CD14-positive monocyte (primary cell): ENCODE measurements around the gene ELOA. TPM values are rescaled to one million over a fixed set of nuclear protein-coding genes. Genes with fewer than 3 reads are reported as not detected.
A peak's percentile ranks its signal among the peaks of the same experiment; 100 is the strongest.

Source experiments
- DNase-seq, 3 donors: peaks; one replicate each; pipeline ENCODE4 v3.0.0-alpha.2; 2011 to 2022
- H2AFZ ChIP-seq: 2 replicates; pipeline ENCODE4 v1.6.0; 2012; ENCODE audit warnings: mild to moderate bottlenecking, low read depth, low read length, inconsistent platforms; ENCODE audit not compliant: insufficient read depth, poor library complexity, severe bottlenecking
- H3K27ac ChIP-seq, 2 donors: 1 replicate in 1 of 2; 2 replicates in 1 of 2; pipeline ENCODE4 v1.5.1; 2012 to 2013; ENCODE audit warnings: low read length in 2 of 2, control low read depth in 1 of 2, inconsistent platforms in 1 of 2, low read depth in 1 of 2, mild to moderate bottlenecking in 1 of 2
- H3K27me3 ChIP-seq, 2 donors: one replicate each; pipeline versions ENCODE4 v1.6.0 to v1.6.1; 2011 to 2013; ENCODE audit warnings: low read length in 2 of 2; ENCODE audit not compliant: control insufficient read depth in 2 of 2, insufficient read depth in 2 of 2
- H3K36me3 ChIP-seq, 2 donors: replicated peaks in 1 of 2; 1 replicate in 1 of 2; 2 replicates in 1 of 2; pipeline versions ENCODE4 v1.5.1 to v1.6.1; 2012 to 2013; ENCODE audit warnings: low read length in 2 of 2, control low read depth in 1 of 2, inconsistent platforms in 1 of 2, mild to moderate bottlenecking in 1 of 2; ENCODE audit not compliant: insufficient read depth in 2 of 2, control insufficient read depth in 1 of 2
- H3K4me1 ChIP-seq, 2 donors: 1 replicate in 1 of 2; 2 replicates in 1 of 2; pipeline versions ENCODE4 v1.5.1 to v1.6.1; 2012 to 2013; ENCODE audit warnings: low read length in 2 of 2, control low read depth in 1 of 2, inconsistent platforms in 1 of 2, mild to moderate bottlenecking in 1 of 2, moderate library complexity in 1 of 2; ENCODE audit not compliant: insufficient read depth in 2 of 2, control insufficient read depth in 1 of 2
- H3K4me2 ChIP-seq: replicated peaks from 2 replicates; pipeline ENCODE3; 2012; ENCODE audit warnings: low read length, moderate library complexity, mild to moderate bottlenecking; ENCODE audit not compliant: poor library complexity, severe bottlenecking; ENCODE audit errors: extremely low read depth
- H3K4me3 ChIP-seq, 3 experiments: fragments of 200-600 bp in 1 of 3; sonication (generic) in 1 of 3; replicated peaks in 1 of 3; 1 replicate in 2 of 3; 2 replicates in 1 of 3; pipeline ENCODE4 v1.5.1; 2011 to 2013; ENCODE audit warnings: low read length in 3 of 3, mild to moderate bottlenecking in 3 of 3, control low read depth in 2 of 3, low read depth in 2 of 3, inconsistent platforms in 1 of 3, moderate library complexity in 1 of 3
- H3K79me2 ChIP-seq: 2 replicates; pipeline ENCODE4 v1.6.0; 2012; ENCODE audit warnings: mild to moderate bottlenecking, control low read depth, inconsistent platforms, low read length, moderate library complexity; ENCODE audit not compliant: insufficient read depth
- H3K9ac ChIP-seq: 2 replicates; pipeline ENCODE4 v1.6.0; 2017; ENCODE audit warnings: low read length, mild to moderate bottlenecking; ENCODE audit not compliant: insufficient read depth, poor library complexity, severe bottlenecking
- H3K9me3 ChIP-seq, 2 donors: replicated peaks in 1 of 2; 1 replicate in 1 of 2; 2 replicates in 1 of 2; pipeline versions ENCODE4 v1.5.1 to v1.6.1; 2012 to 2013; ENCODE audit warnings: low read length in 2 of 2, control low read depth in 1 of 2; ENCODE audit not compliant: control insufficient read depth in 1 of 2, insufficient read depth in 1 of 2
- H4K20me1 ChIP-seq: 2 replicates; pipeline ENCODE4 v1.6.0; 2012; ENCODE audit warnings: mild to moderate bottlenecking, low read length, control low read depth, moderate library complexity; ENCODE audit not compliant: insufficient read depth
- H3K27ac Mint-ChIP-seq, 7 donors: one replicate each; pipeline ENCODE4 v1.8.0; 2020; ENCODE audit warnings: mild to moderate bottlenecking in 7 of 7, mixed read lengths in 7 of 7, moderate library complexity in 6 of 7, inconsistent platforms in 2 of 7
- H3K27me3 Mint-ChIP-seq, 3 donors: one replicate each; pipeline ENCODE4 v1.8.0; 2021 to 2022; ENCODE audit warnings: low read depth in 3 of 3, mild to moderate bottlenecking in 3 of 3, mixed read lengths in 3 of 3, moderate library complexity in 3 of 3, inconsistent platforms in 1 of 3
- H3K36me3 Mint-ChIP-seq, 2 donors: one replicate each; pipeline ENCODE4 v1.8.0; 2020; ENCODE audit warnings: mixed read lengths in 2 of 2, inconsistent platforms in 1 of 2, mild to moderate bottlenecking in 1 of 2
- H3K4me1 Mint-ChIP-seq: one replicate; pipeline ENCODE4 v1.8.0; 2020; ENCODE audit warnings: mild to moderate bottlenecking, mixed read lengths
- H3K4me3 Mint-ChIP-seq, 2 donors: one replicate each; pipeline ENCODE4 v1.8.0; 2020; ENCODE audit warnings: mild to moderate bottlenecking in 2 of 2, mixed read lengths in 2 of 2, moderate library complexity in 1 of 2
- H3K9me3 Mint-ChIP-seq, 7 donors: one replicate each; pipeline ENCODE4 v1.8.0; 2020 to 2022; ENCODE audit warnings: mixed read lengths in 7 of 7, mild to moderate bottlenecking in 6 of 7, moderate library complexity in 6 of 7, inconsistent platforms in 2 of 7
- CTCF ChIP-seq: fragments of 200-600 bp; IDR thresholded peaks from one replicate; pipeline ENCODE4 v1.8.0; 2022; ENCODE audit warnings: antibody characterized with exemption, mild to moderate bottlenecking
- WGBS: methylation state at CpG from one replicate; pipeline ENCODE4 v1.1.5; 2013; ENCODE audit warnings: missing lambda C conversion rate; ENCODE audit not compliant: insufficient coverage; 5-methylcytosine and 5-hydroxymethylcytosine counted together
- intact Hi-C, 2 donors: fragments of 100-400 bp; cut with micrococcal nuclease; formaldehyde crosslinking; loops; one replicate each; pipeline versions ENCODE4 v1.15.0 to v1.15.1; 2023
- polyA plus RNA-seq, 3 donors: library from polyadenylated mRNA; depleted of rRNA in 1 of 3; unstranded in 2 of 3; stranded (reverse) in 1 of 3; fragments of 300-500 nt in 2 of 3; fragments of >200 nt in 1 of 3; fragmentation: Illumina TruSeq in 2 of 3; gene quantifications; 1 replicate in 2 of 3; 2 replicates in 1 of 3; pipeline ENCODE4 v1.2.3, GENCODE V29; 2012 to 2021

The ELOA gene
- polyA plus RNA-seq, 3 donors: 25.4 to 31.2 (median 28.7) TPM

GRCh38 chr1:23800400-23801337 is 57.4 kb downstream of the ELOA start, which contains the start of gene GALE:
TSS of gene GALE (minus strand) at chr1:23800754. CDS start at chr1:23799007, 1,747 bp downstream.
- intact Hi-C loops: loop anchor here (2.0 to 10.0 kb wide), 2 partner anchors 22 to 114 kb away; partner anchors contain the start of genes CNR2 (in 1 of the 2) and PITHD1 (in 1 of the 2)
- peaks cover 17 to 57% of the 10 kb centered on the region in 2 donors for H3K36me3 ChIP-seq
- peak within 1 kb of the TSS; percentile 98 for H3K4me2 ChIP-seq
- peak; percentile 92 to 97 (median 95) for DNase-seq
- H3K27me3 ChIP-seq: no peaks in the 10 kb centered on the region
- under 1% methylated on average over 74 of the region's 82 CpGs for WGBS
- H2AFZ ChIP-seq: peak within 1 kb of the TSS; percentile 87
- peaks cover 43 to 59% of the 10 kb centered on the region in 2 donors for H3K36me3 Mint-ChIP-seq
- peak within 1 kb of the TSS; percentile 91 to 97 (median 93) for H3K27ac Mint-ChIP-seq
- H3K9me3 ChIP-seq: no peaks in the 10 kb centered on the region
- TF ChIP-seq CTCF: no peak
- H3K9me3 Mint-ChIP-seq: no peaks in the 10 kb centered on the region
- peak within 1 kb of the TSS; percentile 62 to 88 (median 85) for H3K4me3 ChIP-seq
- H3K4me1 ChIP-seq: peaks cover 43 to 52% of the 10 kb centered on the region in 2 donors
- peak within 1 kb of the TSS; percentile 89 to 95 for H3K4me3 Mint-ChIP-seq
- no peaks in the 10 kb centered on the region for H4K20me1 ChIP-seq
- H3K4me1 Mint-ChIP-seq: peaks cover 48% of the 10 kb centered on the region
- peaks cover 5% of the 10 kb centered on the region for H3K79me2 ChIP-seq
- H3K9ac ChIP-seq: peak within 1 kb of the TSS; percentile 94
- peaks cover 0 to 3% (median 3%) of the 10 kb centered on the region in 3 donors for H3K27me3 Mint-ChIP-seq
- peak within 1 kb of the TSS; percentile 67 to 97 for H3K27ac ChIP-seq

GRCh38 chr1:23801338-23801748 is 58.1 kb downstream of the ELOA start:
- peak in 2 of 3 donors; percentile 43 to 59 for DNase-seq
- 31% methylated on average over 19 of the region's 19 CpGs for WGBS
- peak overlapping the region; percentile 87 for H2AFZ ChIP-seq
- peak overlapping the region; percentile 98 for H3K4me2 ChIP-seq
- peaks cover 51% of the 10 kb centered on the region for H3K4me1 Mint-ChIP-seq
- peak overlapping the region; percentile 91 to 97 (median 92) for H3K27ac Mint-ChIP-seq
- H3K4me3 ChIP-seq: peak overlapping the region; percentile 62 to 88 (median 85)
- peak overlapping the region; percentile 87 to 89 for H3K4me3 Mint-ChIP-seq
- H3K27me3 ChIP-seq: no peaks in the 10 kb centered on the region
- H3K4me1 ChIP-seq: peaks cover 46 to 56% of the 10 kb centered on the region in 2 donors
- peaks cover 0 to 3% (median 3%) of the 10 kb centered on the region in 3 donors for H3K27me3 Mint-ChIP-seq
- H3K79me2 ChIP-seq: peaks cover 5% of the 10 kb centered on the region
- peak overlapping the region; percentile 94 for H3K9ac ChIP-seq
- H3K36me3 Mint-ChIP-seq: peaks cover 47 to 61% of the 10 kb centered on the region in 2 donors
- intact Hi-C loops: loop anchor here (2.0 to 10.0 kb wide), 2 partner anchors 23 to 113 kb away; partner anchors contain the start of genes CNR2 (in 1 of the 2) and PITHD1 (in 1 of the 2)
- no peaks in the 10 kb centered on the region for H3K9me3 ChIP-seq
- no peak for TF ChIP-seq CTCF
- no peaks in the 10 kb centered on the region for H4K20me1 ChIP-seq
- no peaks in the 10 kb centered on the region for H3K9me3 Mint-ChIP-seq
- peak overlapping the region; percentile 67 to 97 for H3K27ac ChIP-seq
- peaks cover 16 to 51% of the 10 kb centered on the region in 2 donors for H3K36me3 ChIP-seq
